B cell (primary cell): Measurements from ENCODE around the gene STAM2.

ENCODE experiments used
- EZH2 ChIP-seq: IDR thresholded peaks from 2 replicates; pipeline ENCODE4 v1.6.1; 2012; ENCODE audit warnings: borderline replicate concordance, low read depth, mild to moderate bottlenecking, moderate library complexity, low read length; ENCODE audit not compliant: insufficient read depth, poor library complexity, severe bottlenecking
- TF ChIP-seq, protein P1 (sequence below): fragments of 200-600 bp; IDR thresholded peaks from one replicate; pipeline ENCODE4 v1.8.0; 2022; ENCODE audit warnings: antibody characterized with exemption, mild to moderate bottlenecking

DNA sequence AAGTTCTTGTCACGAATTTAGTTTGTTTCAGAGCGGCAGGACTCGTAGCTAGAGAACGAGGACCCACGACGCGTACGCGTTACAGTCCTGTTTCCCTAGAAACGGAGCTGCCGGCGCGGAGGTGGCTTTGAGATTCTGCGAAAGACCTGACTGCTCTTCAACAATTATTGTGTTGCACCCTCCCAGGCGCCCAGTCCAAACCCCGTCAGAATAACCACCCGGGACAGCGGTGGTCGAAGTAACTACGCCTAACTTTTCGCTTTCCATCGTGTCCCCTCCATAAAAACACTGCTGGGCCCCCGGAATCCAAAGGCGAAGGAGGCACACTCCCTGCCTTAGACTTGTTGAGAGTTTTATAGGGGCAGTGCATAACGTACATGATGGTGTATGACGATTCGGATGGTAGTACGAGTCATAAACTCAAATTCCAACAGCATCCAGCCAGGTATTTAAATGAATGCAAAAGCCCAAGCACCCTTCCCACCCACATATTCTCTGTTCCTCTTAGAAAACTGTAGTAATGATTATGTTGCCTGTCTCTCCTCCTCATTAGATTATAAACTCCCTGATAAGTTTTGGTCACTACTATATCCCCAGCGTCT, 651 bp upstream of the STAM2 start:
- TF ChIP-seq, protein P1, sequence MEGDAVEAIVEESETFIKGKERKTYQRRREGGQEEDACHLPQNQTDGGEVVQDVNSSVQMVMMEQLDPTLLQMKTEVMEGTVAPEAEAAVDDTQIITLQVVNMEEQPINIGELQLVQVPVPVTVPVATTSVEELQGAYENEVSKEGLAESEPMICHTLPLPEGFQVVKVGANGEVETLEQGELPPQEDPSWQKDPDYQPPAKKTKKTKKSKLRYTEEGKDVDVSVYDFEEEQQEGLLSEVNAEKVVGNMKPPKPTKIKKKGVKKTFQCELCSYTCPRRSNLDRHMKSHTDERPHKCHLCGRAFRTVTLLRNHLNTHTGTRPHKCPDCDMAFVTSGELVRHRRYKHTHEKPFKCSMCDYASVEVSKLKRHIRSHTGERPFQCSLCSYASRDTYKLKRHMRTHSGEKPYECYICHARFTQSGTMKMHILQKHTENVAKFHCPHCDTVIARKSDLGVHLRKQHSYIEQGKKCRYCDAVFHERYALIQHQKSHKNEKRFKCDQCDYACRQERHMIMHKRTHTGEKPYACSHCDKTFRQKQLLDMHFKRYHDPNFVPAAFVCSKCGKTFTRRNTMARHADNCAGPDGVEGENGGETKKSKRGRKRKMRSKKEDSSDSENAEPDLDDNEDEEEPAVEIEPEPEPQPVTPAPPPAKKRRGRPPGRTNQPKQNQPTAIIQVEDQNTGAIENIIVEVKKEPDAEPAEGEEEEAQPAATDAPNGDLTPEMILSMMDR: peak; percentile 55
- no peak for TF ChIP-seq EZH2
